Measurements from ENCODE around the gene PCGF2. TPM values are rescaled to one million over a fixed set of nuclear protein-coding genes. Genes with fewer than 3 reads are reported as not detected.

Gene PCGF2
- total RNA-seq, 2 experiments from 2014 or later, result 12.8 to 47.3 TPM

- no TSS peak for BruUV-seq (replicated peaks)
- H3K4me3 ChIP-seq (ENCODE audit: low read depth, low read length, poor library complexity, severe bottlenecking), result peak overlapping the region; percentile 79
- H3K27ac ChIP-seq (ENCODE audit: low read depth, low read length, poor library complexity, severe bottlenecking), result no peak overlapping the region
- H3K36me3 ChIP-seq (ENCODE audit: insufficient read depth, low read length), result peaks cover 14% of the 10 kb centered on the region
- H2AFZ ChIP-seq (ENCODE audit: low read length), result no peak overlapping the region
- POLR2A ChIA-PET, result no interaction called here
- no peaks in the 10 kb centered on the region for H3K9me2 ChIP-seq (ENCODE audit: insufficient read depth, low read length)
- intact Hi-C loops (cut with micrococcal nuclease; ENCODE audit: unreplicated experiment), result loop anchor here (5.0 kb wide), 2 partner anchors 102 to 402 kb away; partner anchors contain the start of genes PLXDC1 and RPL23
- no peak for TF ChIP-seq EZH2phosphoT487 (IDR thresholded peaks at IDR 0.05; ENCODE audit: borderline replicate concordance, low read depth, low read length)
- TF ChIP-seq, protein P1, sequence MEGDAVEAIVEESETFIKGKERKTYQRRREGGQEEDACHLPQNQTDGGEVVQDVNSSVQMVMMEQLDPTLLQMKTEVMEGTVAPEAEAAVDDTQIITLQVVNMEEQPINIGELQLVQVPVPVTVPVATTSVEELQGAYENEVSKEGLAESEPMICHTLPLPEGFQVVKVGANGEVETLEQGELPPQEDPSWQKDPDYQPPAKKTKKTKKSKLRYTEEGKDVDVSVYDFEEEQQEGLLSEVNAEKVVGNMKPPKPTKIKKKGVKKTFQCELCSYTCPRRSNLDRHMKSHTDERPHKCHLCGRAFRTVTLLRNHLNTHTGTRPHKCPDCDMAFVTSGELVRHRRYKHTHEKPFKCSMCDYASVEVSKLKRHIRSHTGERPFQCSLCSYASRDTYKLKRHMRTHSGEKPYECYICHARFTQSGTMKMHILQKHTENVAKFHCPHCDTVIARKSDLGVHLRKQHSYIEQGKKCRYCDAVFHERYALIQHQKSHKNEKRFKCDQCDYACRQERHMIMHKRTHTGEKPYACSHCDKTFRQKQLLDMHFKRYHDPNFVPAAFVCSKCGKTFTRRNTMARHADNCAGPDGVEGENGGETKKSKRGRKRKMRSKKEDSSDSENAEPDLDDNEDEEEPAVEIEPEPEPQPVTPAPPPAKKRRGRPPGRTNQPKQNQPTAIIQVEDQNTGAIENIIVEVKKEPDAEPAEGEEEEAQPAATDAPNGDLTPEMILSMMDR (conservative IDR thresholded peaks at IDR 0.05; ENCODE audit: low read length), result no peak
- H3K9me3 ChIP-seq (ENCODE audit: low read length), result no peaks in the 10 kb centered on the region
- H3K79me2 ChIP-seq (ENCODE audit: insufficient read depth, low read depth, low read length), result peaks cover 45% of the 10 kb centered on the region
- H4K20me1 ChIP-seq (ENCODE audit: insufficient read depth, low read length), result no peaks in the 10 kb centered on the region
- CTCF ChIA-PET (ENCODE audit: unreplicated experiment), result no interaction called here
- H3K4me2 ChIP-seq (ENCODE audit: low read length), result peak overlapping the region; percentile 81
- H3K4me1 ChIP-seq (ENCODE audit: insufficient read depth, low read length, poor library complexity, severe bottlenecking), result peaks cover 51% of the 10 kb centered on the region
- DNase-seq (ENCODE audit: low spot score), result no peak
Observed at GRCh38 chr17:38750044-38750311, 1.8 kb upstream of the PCGF2 start.

- no peaks in the 10 kb centered on the region for H3K9me2 ChIP-seq (ENCODE audit: insufficient read depth, low read length)
- no TSS peak for BruUV-seq (replicated peaks)
- peak overlapping the region; percentile 79 for H3K4me3 ChIP-seq (ENCODE audit: low read depth, low read length, poor library complexity, severe bottlenecking)
- no peaks in the 10 kb centered on the region for H3K9me3 ChIP-seq (ENCODE audit: low read length)
- intact Hi-C loops (cut with micrococcal nuclease; ENCODE audit: unreplicated experiment), result loop anchor here (5.0 kb wide), 2 partner anchors 103 to 403 kb away; partner anchors contain the start of genes PLXDC1 and RPL23
- TF ChIP-seq, protein P1 (conservative IDR thresholded peaks at IDR 0.05; ENCODE audit: low read length), result no peak
- no peak for TF ChIP-seq EZH2phosphoT487 (IDR thresholded peaks at IDR 0.05; ENCODE audit: borderline replicate concordance, low read depth, low read length)
- ChIA-PET CTCF (ENCODE audit: unreplicated experiment) (no interaction called here), POLR2A (interaction anchor here (0.7 kb wide), 1 partner anchor 91 kb away, joined by 3 read pairs; no protein-coding TSS in a partner anchor)
- peaks cover 14% of the 10 kb centered on the region; the same call in 1 of the 2 replicates for H3K36me3 ChIP-seq (ENCODE audit: insufficient read depth, low read length)
- peak overlapping the region; percentile 81 for H3K4me2 ChIP-seq (ENCODE audit: low read length)
- H3K4me1 ChIP-seq (ENCODE audit: insufficient read depth, low read length, poor library complexity, severe bottlenecking), result peaks cover 56% of the 10 kb centered on the region
- H3K79me2 ChIP-seq (ENCODE audit: insufficient read depth, low read depth, low read length), result peaks cover 45% of the 10 kb centered on the region
- no peaks in the 10 kb centered on the region for H4K20me1 ChIP-seq (ENCODE audit: insufficient read depth, low read length)
- H2AFZ ChIP-seq (ENCODE audit: low read length), result no peak overlapping the region
- H3K27ac ChIP-seq (ENCODE audit: low read depth, low read length, poor library complexity, severe bottlenecking), result no peak overlapping the region
- no peak for DNase-seq (ENCODE audit: low spot score)
Observed at GRCh38 chr17:38749223-38750043, 1.3 kb upstream of the PCGF2 start.

DNA sequence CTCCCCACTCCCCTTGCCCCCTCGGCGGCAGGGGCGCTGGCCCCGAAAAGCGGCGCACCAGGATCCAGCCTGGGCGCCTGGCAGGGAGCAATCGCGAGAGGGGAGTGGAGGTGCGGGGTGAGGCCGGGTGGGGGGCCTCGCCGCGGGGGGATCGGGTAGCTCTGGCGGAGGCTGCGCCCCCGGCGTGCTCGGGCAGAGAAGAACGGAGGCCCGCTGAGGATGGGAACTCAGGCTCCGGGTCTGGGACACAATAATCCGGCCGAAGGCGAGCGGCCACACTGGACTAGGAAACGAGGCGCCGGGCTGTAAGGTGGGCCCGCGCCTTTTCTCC is 721 bp upstream of the PCGF2 start:
- Histone ChIP-seq H3K4me3 (ENCODE audit: low read depth, low read length, poor library complexity, severe bottlenecking) (peak overlapping the region; percentile 79), H3K27ac (ENCODE audit: low read depth, low read length, poor library complexity, severe bottlenecking) (no peak overlapping the region), H4K20me1 (ENCODE audit: insufficient read depth, low read length) (no peaks in the 10 kb centered on the region), H3K9me3 (ENCODE audit: low read length) (no peaks in the 10 kb centered on the region), H3K9me2 (ENCODE audit: insufficient read depth, low read length) (no peaks in the 10 kb centered on the region), H3K4me2 (ENCODE audit: low read length) (peak overlapping the region; percentile 81), H3K79me2 (ENCODE audit: insufficient read depth, low read depth, low read length) (peaks cover 46% of the 10 kb centered on the region), H2AFZ (ENCODE audit: low read length) (peak overlapping the region; percentile 23; the same call in 1 of the 2 replicates), H3K36me3 (ENCODE audit: insufficient read depth, low read length) (peaks cover 9% of the 10 kb centered on the region; the same call in 1 of the 2 replicates), H3K4me1 (ENCODE audit: insufficient read depth, low read length, poor library complexity, severe bottlenecking) (peaks cover 60% of the 10 kb centered on the region)
- BruUV-seq (replicated peaks), result no TSS peak
- intact Hi-C loops (cut with micrococcal nuclease; ENCODE audit: unreplicated experiment), result no loop called here
- DNase-seq (ENCODE audit: low spot score), result no peak
- POLR2A ChIA-PET, result interaction anchor here (0.7 kb wide), 1 partner anchor 90 kb away, joined by 3 read pairs; no protein-coding TSS in a partner anchor
- TF ChIP-seq, protein P1 (conservative IDR thresholded peaks at IDR 0.05; ENCODE audit: low read length), result no peak
- no peak for TF ChIP-seq EZH2phosphoT487 (IDR thresholded peaks at IDR 0.05; ENCODE audit: borderline replicate concordance, low read depth, low read length)
- CTCF ChIA-PET (ENCODE audit: unreplicated experiment), result no interaction called here
